Adipocyte (in vitro differentiated cells): Measurements from ENCODE around the gene RBM8A.

Experiments
- DNase-seq: peaks from one replicate; pipeline ENCODE4 v3.0.0-alpha.2; 2015; ENCODE audit warnings: low read depth
- H3K27me3 ChIP-seq: replicated peaks from 2 replicates; pipeline ENCODE4 v1.7.0; 2013; ENCODE audit warnings: mild to moderate bottlenecking, low read length, moderate library complexity; ENCODE audit not compliant: control insufficient read depth, insufficient read depth
- H3K36me3 ChIP-seq: 2 replicates; pipeline ENCODE4 v1.7.0; 2013; ENCODE audit warnings: low read length, mild to moderate bottlenecking, moderate library complexity; ENCODE audit not compliant: control insufficient read depth, insufficient read depth, severe bottlenecking
- H3K4me1 ChIP-seq: 2 replicates; pipeline ENCODE4 v1.7.0; 2013; ENCODE audit warnings: mild to moderate bottlenecking, low read length, moderate library complexity; ENCODE audit not compliant: control insufficient read depth, insufficient read depth
- H3K4me3 ChIP-seq: 2 replicates; pipeline ENCODE4 v1.7.0; 2013; ENCODE audit warnings: mild to moderate bottlenecking, low read length, moderate library complexity
- H3K9ac ChIP-seq: 2 replicates; pipeline ENCODE4 v1.7.0; 2013; ENCODE audit warnings: mild to moderate bottlenecking, low read length, moderate library complexity
- H3K9me3 ChIP-seq: 2 replicates; pipeline ENCODE4 v1.7.0; 2013; ENCODE audit warnings: mild to moderate bottlenecking, low read length, moderate library complexity; ENCODE audit not compliant: control insufficient read depth

RBM8A gene

GRCh38 chr1:145953861-145954260 lies 26.6 kb upstream of the RBM8A start:
- peaks cover 43% of the 10 kb centered on the region for H3K4me1 ChIP-seq
- H3K36me3 ChIP-seq = peaks cover 3% of the 10 kb centered on the region
- no peaks in the 10 kb centered on the region for H3K9me3 ChIP-seq
- no peak overlapping the region for H3K9ac ChIP-seq
- no peak for DNase-seq
- H3K4me3 ChIP-seq = no peak overlapping the region
- H3K27me3 ChIP-seq = no peaks in the 10 kb centered on the region

GRCh38 chr1:145952903-145953302 lies 25.6 kb upstream of the RBM8A start:
- Histone ChIP-seq H3K9me3 (no peaks in the 10 kb centered on the region), H3K36me3 (peaks cover 3% of the 10 kb centered on the region), H3K4me1 (peaks cover 37% of the 10 kb centered on the region), H3K4me3 (no peak overlapping the region), H3K9ac (no peak overlapping the region), H3K27me3 (no peaks in the 10 kb centered on the region)
- DNase-seq = no peak

GRCh38 chr1:145951526-145951925 lies 24.2 kb upstream of the RBM8A start:
- Histone ChIP-seq H3K36me3 (peaks cover 12% of the 10 kb centered on the region), H3K4me1 (peaks cover 30% of the 10 kb centered on the region), H3K4me3 (no peak overlapping the region), H3K9ac (no peak overlapping the region), H3K27me3 (no peaks in the 10 kb centered on the region), H3K9me3 (no peaks in the 10 kb centered on the region)
- DNase-seq = no peak

GRCh38 chr1:145949219-145949618 lies 21.9 kb upstream of the RBM8A start:
- Histone ChIP-seq H3K36me3 (peaks cover 15% of the 10 kb centered on the region), H3K4me3 (no peak overlapping the region), H3K27me3 (no peaks in the 10 kb centered on the region), H3K9ac (no peak overlapping the region), H3K4me1 (peaks cover 7% of the 10 kb centered on the region), H3K9me3 (no peaks in the 10 kb centered on the region)
- DNase-seq = peak; percentile 49

- Histone ChIP-seq H3K4me1 (no peaks in the 10 kb centered on the region), H3K9ac (no peak overlapping the region), H3K27me3 (no peaks in the 10 kb centered on the region), H3K36me3 (peaks cover 21% of the 10 kb centered on the region), H3K4me3 (no peak overlapping the region), H3K9me3 (no peaks in the 10 kb centered on the region)
- no peak for DNase-seq
These were observed 20.3 kb upstream of the RBM8A start for GRCh38 chr1:145947551-145947950.

GRCh38 chr1:145946477-145946986 lies 19.2 kb upstream of the RBM8A start:
- Histone ChIP-seq H3K4me1 (no peaks in the 10 kb centered on the region), H3K9me3 (no peaks in the 10 kb centered on the region), H3K4me3 (no peak overlapping the region), H3K36me3 (peaks cover 27% of the 10 kb centered on the region), H3K27me3 (no peaks in the 10 kb centered on the region), H3K9ac (no peak overlapping the region)
- DNase-seq = no peak

- peaks cover 29% of the 10 kb centered on the region for H3K36me3 ChIP-seq
- no peaks in the 10 kb centered on the region for H3K9me3 ChIP-seq
- no peak overlapping the region for H3K9ac ChIP-seq
These were observed 17.2 kb upstream of the RBM8A start for GRCh38 chr1:145944532-145944931.

GRCh38 chr1:145942871-145943270 lies 15.6 kb upstream of the RBM8A start:
- Histone ChIP-seq H3K36me3 (peaks cover 29% of the 10 kb centered on the region), H3K4me3 (no peak overlapping the region), H3K9ac (no peak overlapping the region), H3K27me3 (no peaks in the 10 kb centered on the region), H3K4me1 (no peaks in the 10 kb centered on the region), H3K9me3 (no peaks in the 10 kb centered on the region)
- DNase-seq = no peak

More at GRCh38 chr1:145944532-145944931, 17.2 kb upstream of the RBM8A start:
- no peak for DNase-seq
- Histone ChIP-seq H3K27me3 (no peaks in the 10 kb centered on the region), H3K4me1 (no peaks in the 10 kb centered on the region), H3K4me3 (no peak overlapping the region)

- H3K9me3 ChIP-seq = no peaks in the 10 kb centered on the region
- H3K4me1 ChIP-seq = no peaks in the 10 kb centered on the region
- DNase-seq = no peak
- peaks cover 29% of the 10 kb centered on the region for H3K36me3 ChIP-seq
- H3K4me3 ChIP-seq = no peak overlapping the region
- H3K9ac ChIP-seq = no peak overlapping the region
- no peaks in the 10 kb centered on the region for H3K27me3 ChIP-seq
These were observed 15.1 kb upstream of the RBM8A start for GRCh38 chr1:145942405-145942804.

GRCh38 chr1:145937436-145937835 lies 10.2 kb upstream of the RBM8A start:
- no peak overlapping the region for H3K9ac ChIP-seq
- DNase-seq = no peak
- peaks cover 39% of the 10 kb centered on the region for H3K36me3 ChIP-seq
- H3K4me3 ChIP-seq = no peak overlapping the region
- no peaks in the 10 kb centered on the region for H3K9me3 ChIP-seq
- H3K4me1 ChIP-seq = peaks cover 15% of the 10 kb centered on the region
- no peaks in the 10 kb centered on the region for H3K27me3 ChIP-seq

GRCh38 chr1:145936247-145936646 lies 9.0 kb upstream of the RBM8A start:
- H3K4me3 ChIP-seq = no peak overlapping the region
- H3K27me3 ChIP-seq = no peaks in the 10 kb centered on the region
- peaks cover 15% of the 10 kb centered on the region for H3K4me1 ChIP-seq
- H3K9ac ChIP-seq = no peak overlapping the region
- DNase-seq = peak; percentile 75
- no peaks in the 10 kb centered on the region for H3K9me3 ChIP-seq
- peaks cover 30% of the 10 kb centered on the region for H3K36me3 ChIP-seq

- Histone ChIP-seq H3K27me3 (no peaks in the 10 kb centered on the region), H3K4me3 (no peak overlapping the region), H3K9ac (no peak overlapping the region), H3K36me3 (peaks cover 30% of the 10 kb centered on the region), H3K4me1 (peaks cover 15% of the 10 kb centered on the region), H3K9me3 (no peaks in the 10 kb centered on the region)
- DNase-seq = no peak
These were observed 8.4 kb upstream of the RBM8A start for GRCh38 chr1:145935708-145936107.
